ENCODE results near the gene HRH1. TPM values are rescaled to one million over a fixed set of nuclear protein-coding genes. Genes with fewer than 3 reads are reported as not detected.

HRH1 gene
- polyA plus RNA-seq, 1 donor (not counting 4 experiments of a cell fraction or from before 2014, with no cell fraction given), result 13.9 TPM

GRCh38 chr3:11128682-11129632 lies 25.3 kb upstream of the HRH1 start:
- dilution Hi-C loops (cut with MboI; ENCODE audit: extremely low pct_ligation_motif_present, low sequenced_read_pairs), result no loop called here
- FAIRE-seq, result peak; percentile 90
- TF ChIP-seq EZH2 (IDR thresholded peaks at IDR 0.05; ENCODE audit: low read length), result no peak
- TF ChIP-seq CTCF (optimal IDR thresholded peaks at IDR 0.05 in 1 of 3, IDR thresholded peaks at IDR 0.05 in 1 of 3, conservative IDR thresholded peaks at IDR 0.05 in 1 of 3; ENCODE audit: extremely low read depth in 1 of 3, insufficient read depth in 2 of 3, low read length in 3 of 3), result no peak

GRCh38 chr3:11130385-11130784 lies 23.9 kb upstream of the HRH1 start:
- H3K9ac ChIP-seq (ENCODE audit: control insufficient read depth, extremely low read depth, insufficient read depth, low read length), result no peak overlapping the region
- no peak overlapping the region for H2AFZ ChIP-seq (ENCODE audit: control insufficient read depth, low read length)
- no peaks in the 10 kb centered on the region for H3K9me3 ChIP-seq (ENCODE audit: control insufficient read depth, low read depth, low read length)
- H4K20me1 ChIP-seq (ENCODE audit: control insufficient read depth, extremely low read depth, insufficient read depth, low read length), result no peaks in the 10 kb centered on the region
- H3K4me2 ChIP-seq (ENCODE audit: control insufficient read depth, extremely low read depth, insufficient read depth, low read depth, low read length), result no peak overlapping the region
- H3K27ac ChIP-seq (ENCODE audit: control insufficient read depth, insufficient read depth, low read length), result no peak overlapping the region
- dilution Hi-C loops (cut with MboI; ENCODE audit: extremely low pct_ligation_motif_present, low sequenced_read_pairs), result no loop called here
- no peaks in the 10 kb centered on the region for H3K9me1 ChIP-seq (ENCODE audit: control insufficient read depth, extremely low read depth, insufficient read depth, low read length)
- no peaks in the 10 kb centered on the region for H3K79me2 ChIP-seq (ENCODE audit: control insufficient read depth, insufficient read depth, low read length)
- DNase-seq (ENCODE audit: low read depth, low spot score), result no peak
- peaks cover 29% of the 10 kb centered on the region for H3K4me1 ChIP-seq (ENCODE audit: control insufficient read depth, extremely low read depth, insufficient read depth, low read length)
- TF ChIP-seq CTCF (optimal IDR thresholded peaks at IDR 0.05 in 1 of 3, IDR thresholded peaks at IDR 0.05 in 1 of 3, conservative IDR thresholded peaks at IDR 0.05 in 1 of 3; ENCODE audit: extremely low read depth in 1 of 3, insufficient read depth in 2 of 3, low read length in 3 of 3), result no peak
- TF ChIP-seq EZH2 (IDR thresholded peaks at IDR 0.05; ENCODE audit: low read length), result no peak
- no peak overlapping the region for H3K4me3 ChIP-seq (ENCODE audit: control insufficient read depth in 2 of 3, extremely low read depth in 1 of 3, insufficient read depth in 2 of 3, low read depth in 1 of 3, low read length in 3 of 3)
- FAIRE-seq, result peak; percentile 20
- H3K36me3 ChIP-seq (ENCODE audit: control insufficient read depth in 2 of 2, extremely low read depth in 1 of 2, insufficient read depth in 2 of 2, low read length in 2 of 2), result no peaks in the 10 kb centered on the region
- H3K27me3 ChIP-seq (ENCODE audit: control insufficient read depth, extremely low read depth, insufficient read depth, low read length), result no peaks in the 10 kb centered on the region

More at GRCh38 chr3:11128682-11129632, 25.3 kb upstream of the HRH1 start:
- H4K20me1 ChIP-seq (ENCODE audit: control insufficient read depth, extremely low read depth, insufficient read depth, low read length), result no peaks in the 10 kb centered on the region
- H3K27me3 ChIP-seq (ENCODE audit: control insufficient read depth, extremely low read depth, insufficient read depth, low read length), result no peaks in the 10 kb centered on the region
- no peak overlapping the region for H2AFZ ChIP-seq (ENCODE audit: control insufficient read depth, low read length)
- no peaks in the 10 kb centered on the region for H3K79me2 ChIP-seq (ENCODE audit: control insufficient read depth, insufficient read depth, low read length)
- H3K36me3 ChIP-seq (ENCODE audit: control insufficient read depth in 2 of 2, extremely low read depth in 1 of 2, insufficient read depth in 2 of 2, low read length in 2 of 2), result no peaks in the 10 kb centered on the region
- H3K9ac ChIP-seq (ENCODE audit: control insufficient read depth, extremely low read depth, insufficient read depth, low read length), result peak overlapping the region; percentile 20
- no peak for DNase-seq (ENCODE audit: low read depth, low spot score)
- no peaks in the 10 kb centered on the region for H3K9me1 ChIP-seq (ENCODE audit: control insufficient read depth, extremely low read depth, insufficient read depth, low read length)
- H3K4me1 ChIP-seq (ENCODE audit: control insufficient read depth, extremely low read depth, insufficient read depth, low read length), result peaks cover 29% of the 10 kb centered on the region
- no peaks in the 10 kb centered on the region for H3K9me3 ChIP-seq (ENCODE audit: control insufficient read depth, low read depth, low read length)
- peak overlapping the region; percentile 61 for H3K4me2 ChIP-seq (ENCODE audit: control insufficient read depth, extremely low read depth, insufficient read depth, low read depth, low read length)
- peak overlapping the region; percentile 78 for H3K27ac ChIP-seq (ENCODE audit: control insufficient read depth, insufficient read depth, low read length)
- peak overlapping the region in 1 of 3 experiments; percentile 5 for H3K4me3 ChIP-seq (ENCODE audit: control insufficient read depth in 2 of 3, extremely low read depth in 1 of 3, insufficient read depth in 2 of 3, low read depth in 1 of 3, low read length in 3 of 3)

All from keratinocyte (primary cell).